ENCODE data around the gene PIK3R5.
"Not testable (repeated sequence)": the region's sequence is repeated elsewhere in the genome, so short reads cannot be mapped to it uniquely, and the experiment has no call there.

The PIK3R5 gene

DNA sequence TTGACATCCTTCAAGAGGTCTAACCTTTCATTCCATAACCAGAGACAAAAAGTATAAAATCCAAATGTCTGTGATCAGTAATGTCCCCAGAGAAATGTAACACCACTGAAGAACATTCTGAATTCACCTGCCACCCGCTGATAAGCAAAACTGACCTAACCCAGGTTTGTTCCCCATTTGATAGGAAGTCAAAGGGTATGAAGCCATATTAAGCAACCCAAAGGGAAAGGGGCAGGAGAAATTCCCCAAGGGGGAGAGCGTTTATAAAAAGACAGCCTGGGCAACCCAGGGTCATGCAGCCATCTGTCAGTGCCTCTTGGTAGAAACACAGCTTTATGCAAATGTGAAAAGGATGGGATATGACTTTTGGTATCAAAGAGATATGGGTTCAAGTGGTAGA is 67.4 kb downstream of the PIK3R5 start:
- in situ Hi-C loops (cut with MboI; ENCODE audit: low sequenced_read_pairs) = no loop called here

DNA sequence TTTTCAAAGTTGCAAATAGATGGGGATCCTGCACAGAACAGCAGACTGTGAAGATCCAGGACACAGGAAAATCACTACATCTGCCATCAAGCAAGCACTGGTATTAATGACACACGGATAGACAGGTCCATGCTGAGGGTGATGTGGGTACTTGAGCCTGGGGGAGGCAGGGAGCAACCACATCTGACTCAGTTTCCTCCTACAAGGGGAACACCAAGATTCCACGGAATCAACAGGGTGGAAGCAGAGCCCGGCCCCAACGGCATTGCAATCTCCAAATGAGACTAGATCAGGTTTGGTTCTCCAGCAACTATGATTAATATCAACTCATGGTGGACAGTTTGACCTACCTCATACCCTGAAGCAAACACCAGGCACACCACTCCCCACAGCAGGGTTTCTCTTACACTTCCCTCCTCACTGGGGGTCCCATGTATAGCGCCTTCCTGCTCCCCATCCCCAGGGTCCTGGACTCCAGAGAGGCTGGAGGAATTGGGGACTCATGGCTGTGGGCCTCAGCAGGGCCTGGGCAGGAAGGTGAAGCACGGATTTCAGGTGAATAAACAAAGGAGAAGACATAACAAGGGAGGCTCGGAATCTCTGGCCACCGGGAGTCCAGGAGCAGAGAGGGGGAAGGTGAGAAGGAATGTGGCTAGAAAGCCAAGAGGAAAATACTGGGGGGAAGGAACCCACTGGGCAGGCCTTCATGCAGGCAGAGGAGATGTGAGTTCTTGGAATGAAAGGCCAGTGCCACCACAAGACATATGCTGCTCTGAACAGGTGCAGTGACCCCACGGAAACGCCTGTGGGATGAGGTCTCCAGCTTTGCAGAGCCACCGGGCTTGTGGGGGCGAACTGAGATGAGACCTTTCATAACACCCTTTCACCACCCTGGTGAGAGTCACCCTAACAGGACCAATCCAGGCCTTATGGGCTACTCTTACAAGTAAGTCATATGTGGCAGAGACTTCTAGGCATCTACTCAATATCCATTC is 68.6 kb downstream of the PIK3R5 start:
- in situ Hi-C loops (cut with MboI; ENCODE audit: low sequenced_read_pairs) = no loop called here

DNA sequence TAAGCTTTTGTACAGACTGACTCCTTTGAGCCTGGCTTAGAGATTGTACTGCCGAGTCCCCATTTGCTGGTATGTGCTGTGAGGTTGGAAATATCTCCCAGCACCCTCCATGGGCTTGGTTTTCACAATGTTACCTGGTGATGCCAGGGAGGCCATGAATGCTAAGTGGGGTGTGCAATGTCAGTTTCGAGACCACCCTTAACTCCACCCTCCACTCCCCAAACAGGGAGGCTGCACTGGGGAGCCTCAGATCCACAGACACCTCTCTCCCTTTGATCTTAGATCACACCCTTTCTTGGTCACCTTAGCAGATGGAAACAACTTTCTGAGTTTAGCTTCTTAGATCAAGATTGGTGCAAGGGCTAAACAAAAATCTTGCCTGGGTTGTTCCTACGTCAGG is 69.4 kb downstream of the PIK3R5 start:
- in situ Hi-C loops (cut with MboI; ENCODE audit: low sequenced_read_pairs) = no loop called here

DNA sequence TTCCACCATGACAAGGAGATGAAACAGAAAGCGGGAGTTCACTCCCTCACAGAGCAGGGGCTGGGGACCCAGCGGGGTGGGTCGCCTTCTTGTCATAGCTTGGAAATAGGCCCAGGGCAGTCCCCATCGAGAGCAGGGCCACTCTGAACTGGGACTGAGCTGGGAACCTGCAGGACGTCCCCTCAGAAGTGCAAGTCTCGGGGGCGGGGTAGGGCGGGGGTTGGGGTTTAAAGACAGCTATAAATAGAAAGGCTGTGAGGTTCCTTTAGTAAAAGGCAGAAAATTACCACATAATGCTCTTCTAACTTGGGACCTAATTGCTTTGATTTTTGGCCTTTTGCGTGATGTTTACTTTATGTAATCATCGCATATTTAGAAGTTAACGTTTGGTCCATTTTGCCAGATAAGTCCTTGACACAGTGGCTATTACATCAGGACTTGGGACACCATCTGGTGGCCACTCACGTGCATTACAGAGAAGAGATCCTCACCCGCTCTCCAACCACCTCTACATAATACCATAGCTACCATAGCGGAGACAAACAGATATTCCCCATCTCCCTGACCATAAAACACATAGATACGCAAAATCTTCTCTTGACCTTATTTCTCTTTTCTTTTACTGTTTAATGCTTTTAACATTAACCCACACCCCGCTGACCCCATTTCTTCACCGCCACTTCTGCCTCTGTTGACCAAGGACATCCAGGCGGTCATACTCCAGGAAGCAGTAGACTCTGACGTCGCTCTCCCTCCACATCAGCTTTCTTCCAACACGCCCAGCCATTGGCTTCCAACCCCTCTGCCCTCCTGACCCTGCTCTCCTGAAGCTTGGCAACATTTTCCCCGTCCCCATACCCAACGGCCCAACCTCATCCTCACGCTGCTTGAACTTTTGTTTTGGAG is 70.6 kb downstream of the PIK3R5 start:
- in situ Hi-C loops (cut with MboI; ENCODE audit: low sequenced_read_pairs) = no loop called here

DNA sequence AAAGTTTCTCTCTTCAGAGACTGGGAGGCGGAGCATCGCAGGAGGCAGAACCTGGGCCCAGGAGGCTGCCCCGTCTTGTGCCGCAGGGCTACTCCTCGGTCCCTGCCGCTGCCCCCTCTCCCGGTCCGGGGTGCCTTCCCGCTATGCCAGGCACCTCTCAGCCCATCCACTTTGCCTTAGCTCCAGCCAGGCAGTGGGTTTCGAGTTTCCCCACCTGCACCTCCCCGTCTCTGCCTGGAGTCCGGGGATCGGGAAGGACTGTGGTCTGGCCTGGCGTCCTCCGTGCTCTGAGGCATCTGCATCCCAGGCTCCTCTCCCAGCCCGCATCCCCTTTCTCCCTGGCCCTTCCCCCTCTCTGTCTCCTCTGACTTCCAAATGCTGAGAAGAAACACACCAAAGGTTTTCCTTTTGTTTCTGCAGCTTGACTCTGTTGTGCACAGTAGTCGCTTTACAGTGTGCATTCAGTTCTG is 71.3 kb downstream of the PIK3R5 start:
- in situ Hi-C loops (cut with MboI; ENCODE audit: low sequenced_read_pairs) = no loop called here

DNA sequence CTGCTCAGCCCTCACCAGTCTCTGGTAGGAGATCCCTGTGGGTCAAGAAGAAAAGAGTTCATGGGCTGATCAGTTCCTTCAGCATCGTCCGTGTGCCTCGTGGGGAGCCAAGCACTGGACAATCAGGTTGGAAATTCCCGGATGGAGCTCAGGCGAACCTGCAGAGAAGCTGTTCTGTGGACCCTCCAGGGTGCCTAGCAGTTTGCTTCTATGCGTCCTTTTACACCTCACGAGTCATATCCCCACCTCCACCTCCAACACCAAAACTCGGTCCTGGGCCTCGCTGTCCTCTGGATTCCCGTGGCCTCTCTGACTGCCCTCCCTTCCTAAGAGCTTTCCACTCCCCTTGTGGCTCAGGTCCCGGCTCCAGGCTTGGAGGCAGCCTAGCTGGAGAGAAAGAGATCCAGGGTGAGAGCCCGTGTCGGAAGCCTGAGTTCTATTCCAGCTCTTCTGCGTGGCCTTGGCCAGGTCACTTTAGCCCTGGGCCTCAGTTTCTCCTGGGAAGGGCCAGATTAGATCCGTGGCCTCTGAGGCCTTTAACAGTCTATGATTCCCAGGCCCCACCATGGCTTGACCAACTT is 71.8 kb downstream of the PIK3R5 start:
- in situ Hi-C loops (cut with MboI; ENCODE audit: low sequenced_read_pairs) = no loop called here

DNA sequence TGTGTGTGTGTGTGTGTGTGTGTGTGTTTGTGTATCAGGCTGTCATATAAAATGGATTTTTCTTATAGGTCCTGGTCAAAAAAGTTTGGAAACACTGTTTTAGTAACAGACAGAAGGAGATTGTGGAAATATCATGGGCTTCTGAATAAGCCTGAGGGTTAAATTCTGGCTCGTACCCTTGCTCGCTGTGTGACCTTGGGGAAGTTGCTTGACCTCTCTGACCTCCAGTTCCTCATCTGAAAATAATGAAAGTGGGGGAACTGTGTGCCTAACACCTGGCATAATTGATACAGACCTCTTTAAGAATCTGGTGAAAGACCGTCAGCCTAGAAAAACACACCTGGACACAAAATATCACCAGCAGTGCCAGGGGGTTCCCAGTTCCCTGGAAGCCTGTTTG is 72.4 kb downstream of the PIK3R5 start:
- in situ Hi-C loops (cut with MboI; ENCODE audit: low sequenced_read_pairs) = no loop called here

DNA sequence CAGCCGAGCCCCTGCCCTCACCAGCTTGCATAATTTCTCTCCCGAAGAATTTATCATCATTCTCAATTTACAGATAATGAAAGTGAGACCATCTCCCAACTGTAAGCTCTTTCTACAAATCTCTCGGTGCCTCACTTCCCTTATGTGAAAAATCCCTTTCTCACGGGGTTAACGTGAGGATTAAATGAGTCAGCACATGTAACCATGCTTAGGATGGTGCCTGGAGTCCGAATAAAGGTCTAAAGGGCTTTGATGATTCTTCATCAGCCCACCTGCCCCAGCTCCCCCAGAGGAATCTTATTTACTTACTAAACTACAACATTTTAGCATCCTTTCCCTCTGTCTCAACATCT is 73.2 kb downstream of the PIK3R5 start:
- in situ Hi-C loops (cut with MboI; ENCODE audit: low sequenced_read_pairs) = no loop called here

DNA sequence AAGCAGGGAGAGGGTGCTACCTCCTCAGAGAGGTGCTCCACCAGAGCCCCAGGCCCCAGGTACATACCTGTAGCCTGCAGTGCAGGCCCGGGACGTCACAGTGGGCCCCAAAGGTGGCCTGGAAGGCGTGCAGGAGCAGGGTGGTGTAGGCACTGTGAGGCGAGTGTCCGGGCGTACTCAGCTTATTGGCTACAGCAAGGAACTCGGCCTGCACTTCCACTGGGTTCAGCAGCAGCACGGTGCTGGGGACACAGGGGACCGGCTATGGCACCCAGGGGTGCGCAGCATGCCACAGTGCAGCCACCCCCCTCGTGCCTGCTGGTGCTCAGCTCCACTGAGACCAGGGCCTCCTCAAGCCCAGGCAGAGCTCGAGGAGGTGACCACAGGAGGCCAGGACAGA is 74.8 kb downstream of the PIK3R5 start:
- in situ Hi-C loops (cut with MboI; ENCODE audit: low sequenced_read_pairs) = no loop called here

DNA sequence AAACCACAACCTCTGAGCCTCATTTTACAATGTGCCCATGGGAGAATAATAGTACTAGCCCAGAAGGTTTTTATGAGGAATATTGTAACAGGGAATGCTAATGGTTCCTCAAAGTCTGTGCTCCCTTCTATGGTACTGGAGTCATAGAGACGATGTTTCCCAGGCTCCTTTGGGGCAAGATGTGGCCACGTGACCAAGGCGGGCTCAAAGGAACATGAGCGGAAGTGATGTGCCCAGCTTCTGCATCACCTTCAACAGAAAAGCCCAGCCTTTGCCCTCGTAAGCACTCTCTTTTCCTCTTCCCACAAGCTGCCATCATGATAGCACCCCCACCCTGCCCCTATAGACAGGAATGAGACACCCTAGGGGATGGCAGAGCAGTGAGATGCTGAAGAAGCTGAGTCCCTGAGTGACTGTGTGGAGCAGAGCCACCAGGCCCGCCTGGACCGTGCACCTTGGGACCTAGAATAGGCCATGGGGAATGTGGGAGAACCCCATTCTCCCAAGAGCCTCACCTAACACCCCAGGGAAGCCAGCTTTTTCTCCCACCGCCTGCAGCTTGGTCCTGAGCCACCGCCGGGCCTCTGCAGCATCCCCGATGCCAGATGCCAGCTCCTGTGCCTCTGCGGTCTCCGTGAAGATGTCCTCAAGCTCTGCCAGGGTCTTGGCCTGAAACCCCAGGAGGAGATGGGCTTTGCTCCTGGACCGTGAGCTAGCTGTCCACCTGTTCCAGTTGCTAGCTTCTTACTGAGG is 75.9 kb downstream of the PIK3R5 start:
- in situ Hi-C loops (cut with MboI; ENCODE audit: low sequenced_read_pairs) = no loop called here

DNA sequence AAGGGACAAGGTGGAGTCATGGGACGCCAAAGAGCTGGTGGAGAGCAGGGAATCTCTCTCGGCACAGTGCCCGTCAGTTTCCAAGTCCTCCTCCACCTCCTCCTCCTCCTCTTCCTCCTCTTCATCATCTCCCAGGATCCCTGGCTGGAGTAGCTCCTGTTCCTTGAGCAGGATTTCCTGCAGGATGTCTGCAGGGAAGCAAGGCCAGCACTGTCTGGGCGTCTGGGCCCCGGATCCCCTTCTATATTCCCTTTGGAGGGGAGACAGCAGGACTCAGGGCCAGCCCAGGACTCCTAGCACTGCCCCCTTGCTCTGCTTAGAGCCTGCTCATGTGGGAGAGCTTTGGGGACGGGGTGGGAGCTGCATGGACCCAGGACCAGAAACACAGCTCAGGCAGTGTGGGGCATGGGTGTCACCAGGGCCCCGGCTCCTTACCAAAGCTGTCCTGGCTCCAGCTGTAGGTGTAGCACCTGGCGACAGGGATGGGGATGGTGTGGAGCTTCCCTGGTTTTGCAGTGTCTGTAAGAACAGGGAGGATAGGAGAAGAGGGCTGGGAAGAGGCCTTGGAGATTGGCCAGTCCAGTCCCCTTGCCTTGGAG is 76.7 kb downstream of the PIK3R5 start:
- in situ Hi-C loops (cut with MboI; ENCODE audit: low sequenced_read_pairs) = no loop called here

DNA sequence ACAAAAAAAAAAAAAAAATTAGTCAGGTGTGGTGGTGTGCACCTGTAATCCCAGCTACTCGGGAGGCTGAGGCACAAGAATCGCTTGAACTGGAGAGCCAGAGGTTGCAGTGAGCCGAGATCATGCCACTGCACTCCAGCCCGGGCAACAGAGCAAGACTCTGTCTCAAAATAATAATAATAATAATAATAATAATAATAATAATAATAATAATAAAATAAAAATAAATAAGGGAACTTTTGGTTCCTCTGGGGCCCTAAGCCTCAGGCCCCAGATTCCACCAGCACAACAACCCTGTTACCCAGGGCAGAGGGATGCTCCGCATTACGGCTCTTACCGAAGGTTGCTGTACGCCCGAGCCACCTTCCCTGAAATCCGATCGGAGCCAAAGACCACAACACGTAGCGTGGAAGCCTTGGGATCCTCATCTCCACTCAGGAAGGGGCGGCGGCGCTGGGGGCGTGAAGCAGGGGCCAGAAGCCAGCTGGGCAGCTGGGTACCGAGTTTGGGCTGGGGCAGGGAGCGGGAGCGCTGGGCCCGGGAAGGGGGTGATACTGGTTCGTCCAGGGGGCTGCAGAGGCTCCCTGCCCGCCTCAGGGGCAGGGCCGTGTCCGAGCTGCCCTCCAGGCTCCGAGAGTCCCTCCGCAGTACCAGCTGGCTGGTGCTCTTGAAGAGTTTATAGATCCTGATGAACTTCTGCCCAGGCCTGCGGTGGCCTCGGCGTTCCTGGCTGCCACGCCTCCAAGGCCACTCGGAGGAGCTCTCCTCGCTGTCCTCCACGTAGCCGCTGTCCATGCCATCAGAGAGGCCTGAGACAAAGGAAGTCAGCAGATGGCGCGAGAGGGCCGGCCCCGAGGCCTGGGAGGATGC is 77.4 kb downstream of the PIK3R5 start:
- in situ Hi-C loops (cut with MboI; ENCODE audit: low sequenced_read_pairs) = no loop called here

DNA sequence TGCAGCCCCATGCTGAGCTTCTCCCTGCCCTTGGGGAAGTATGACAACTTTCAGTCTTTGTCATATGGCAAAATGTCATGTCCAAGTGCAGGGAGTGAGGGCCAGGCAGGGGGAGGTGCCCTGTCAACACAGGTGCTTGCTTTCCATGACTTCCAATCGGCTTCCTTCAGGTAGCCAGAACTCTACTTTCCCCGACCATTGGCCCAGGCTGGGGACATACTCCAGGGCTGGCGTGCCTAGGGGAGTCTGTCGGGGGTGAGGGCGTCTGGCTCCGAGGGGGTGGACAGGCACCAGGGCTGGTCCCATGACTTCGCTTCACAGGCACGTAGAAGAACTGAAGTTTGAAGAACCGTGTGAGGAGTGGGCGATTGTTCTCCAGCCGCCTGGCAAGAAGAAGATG is 78.2 kb downstream of the PIK3R5 start:
- in situ Hi-C loops (cut with MboI; ENCODE audit: low sequenced_read_pairs) = no loop called here

DNA sequence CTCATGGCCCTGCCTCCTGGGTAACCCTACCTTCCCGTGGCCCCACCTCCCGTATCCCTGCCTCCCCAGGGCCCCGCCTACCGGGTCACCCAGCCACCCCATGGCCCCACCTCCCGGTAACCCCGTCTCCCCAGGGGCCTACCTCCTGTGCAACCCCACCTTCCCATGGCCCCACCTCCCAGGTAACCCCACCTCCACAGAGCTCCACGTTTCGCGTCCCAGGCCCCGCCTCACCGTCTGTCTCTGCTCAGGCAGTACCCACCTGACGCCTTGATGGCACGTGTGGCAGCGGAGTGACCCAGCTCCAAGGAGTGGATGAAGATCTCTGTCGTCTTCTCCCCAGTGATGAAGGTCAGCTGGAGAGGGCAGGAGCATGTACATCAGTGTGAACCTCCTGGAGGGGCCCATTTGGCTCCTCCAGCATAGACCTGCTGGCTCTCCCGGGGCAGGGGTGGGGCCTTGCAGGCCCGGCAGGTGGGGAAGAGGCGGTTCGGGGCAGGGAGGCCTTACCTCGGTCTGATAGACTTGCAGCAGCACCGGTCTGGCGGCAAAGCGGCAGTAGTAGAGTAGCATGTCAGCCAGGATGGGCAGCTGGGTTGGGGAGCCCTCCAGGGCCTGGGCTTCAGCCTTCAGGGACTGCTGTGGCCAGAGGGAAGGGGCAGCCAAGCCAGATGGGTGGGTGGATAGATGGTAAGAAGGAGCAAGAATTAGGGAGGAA is 79.4 kb downstream of the PIK3R5 start:
- in situ Hi-C loops (cut with MboI; ENCODE audit: low sequenced_read_pairs) = no loop called here

DNA sequence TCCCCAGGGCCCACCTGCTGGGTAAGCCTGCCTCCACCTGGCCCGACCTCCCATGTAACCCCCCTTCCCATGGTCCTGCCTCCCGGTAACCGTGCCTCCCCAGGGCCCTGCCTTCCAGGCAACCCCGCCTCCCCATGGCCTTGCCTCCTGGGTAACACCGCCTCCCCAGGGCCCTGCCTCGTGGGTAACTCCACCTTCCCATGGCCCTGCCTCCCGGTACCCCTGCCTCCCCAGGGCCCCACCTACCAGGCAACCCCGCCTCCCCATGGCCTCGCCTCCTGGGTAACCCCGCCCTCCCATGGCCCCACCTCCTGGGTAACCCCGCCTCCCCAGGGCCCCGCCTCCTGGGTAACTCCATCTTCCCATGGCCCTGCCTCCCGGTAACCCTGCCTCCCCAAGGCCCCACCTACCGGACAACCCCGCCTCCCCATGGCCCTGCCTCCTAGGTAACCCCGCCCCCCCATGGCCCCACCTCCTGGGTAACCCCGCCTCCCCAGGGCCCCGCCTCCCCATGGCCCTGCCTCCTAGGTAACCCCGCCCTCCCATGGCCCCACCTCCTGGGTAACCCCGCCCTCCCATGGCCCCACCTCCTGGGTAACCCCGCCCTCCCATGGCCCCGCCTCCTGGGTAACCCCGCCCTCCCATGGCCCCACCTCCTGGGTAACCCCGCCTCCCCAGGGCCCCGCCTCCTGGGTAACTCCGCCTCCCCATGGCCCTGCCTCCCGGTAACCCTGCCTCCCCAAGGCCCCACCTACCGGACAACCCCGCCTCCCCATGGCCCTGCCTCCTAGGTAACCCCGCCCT is 80.1 kb downstream of the PIK3R5 start:
- in situ Hi-C loops (cut with MboI; ENCODE audit: low sequenced_read_pairs) = not testable (repeated sequence)

DNA sequence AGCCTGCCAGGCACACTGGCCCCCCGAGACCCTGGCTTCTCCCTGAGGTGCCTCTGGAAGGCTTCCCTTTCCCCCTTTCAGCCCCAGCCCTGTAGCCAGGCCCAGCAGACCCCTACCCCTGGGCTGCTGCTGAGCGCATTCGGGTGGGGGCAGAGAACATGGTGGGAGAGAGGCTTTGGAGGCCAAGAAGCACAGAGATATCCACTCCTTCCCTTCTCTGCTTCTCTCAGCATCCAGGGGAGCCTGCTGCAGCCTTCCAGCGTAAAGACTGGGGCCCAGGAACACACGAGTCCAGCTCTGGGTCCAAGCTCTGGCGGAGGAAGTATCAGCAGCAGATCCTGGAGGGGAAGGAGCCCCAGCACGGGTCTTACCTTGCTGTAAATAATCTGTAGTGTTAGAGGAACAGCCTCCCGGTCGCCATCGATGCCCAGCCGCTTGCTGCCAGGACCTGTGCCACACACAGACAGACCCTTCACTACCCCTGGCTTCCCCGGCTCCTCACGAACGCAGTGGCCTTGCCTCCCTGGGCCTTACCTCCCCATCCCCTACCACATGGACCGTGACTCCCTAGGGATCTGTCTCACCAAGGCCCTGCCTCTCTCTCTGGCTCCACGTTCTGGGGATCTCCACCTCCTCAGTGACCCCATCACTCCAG is 81.0 kb downstream of the PIK3R5 start:
- in situ Hi-C loops (cut with MboI; ENCODE audit: low sequenced_read_pairs) = no loop called here

DNA sequence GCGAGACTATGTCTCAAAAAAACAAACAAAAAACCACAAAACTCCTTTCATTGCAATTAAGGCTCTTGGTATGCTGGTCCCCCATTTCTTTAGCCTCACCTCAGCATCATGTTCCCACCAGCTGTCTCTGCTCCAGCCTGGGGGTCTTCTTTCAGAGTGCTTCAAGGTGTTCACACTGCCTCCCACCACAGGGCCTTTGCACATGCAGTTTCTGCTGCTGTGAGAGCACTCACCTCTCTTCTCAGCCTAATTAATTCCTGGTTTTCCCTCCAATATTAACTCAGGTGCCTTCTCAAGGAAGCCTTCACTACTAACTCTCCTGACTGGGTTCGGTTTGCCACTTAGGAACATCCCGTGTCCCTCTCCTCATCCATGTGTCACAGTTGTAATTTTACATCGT is 82.2 kb downstream of the PIK3R5 start:
- in situ Hi-C loops (cut with MboI; ENCODE audit: low sequenced_read_pairs) = no loop called here
